ENCODE measurements around the gene PDCD2L.
"Not testable (repeated sequence)": the region's sequence is repeated elsewhere in the genome, so short reads cannot be mapped to it uniquely, and the experiment has no call there.

Gene PDCD2L

DNA sequence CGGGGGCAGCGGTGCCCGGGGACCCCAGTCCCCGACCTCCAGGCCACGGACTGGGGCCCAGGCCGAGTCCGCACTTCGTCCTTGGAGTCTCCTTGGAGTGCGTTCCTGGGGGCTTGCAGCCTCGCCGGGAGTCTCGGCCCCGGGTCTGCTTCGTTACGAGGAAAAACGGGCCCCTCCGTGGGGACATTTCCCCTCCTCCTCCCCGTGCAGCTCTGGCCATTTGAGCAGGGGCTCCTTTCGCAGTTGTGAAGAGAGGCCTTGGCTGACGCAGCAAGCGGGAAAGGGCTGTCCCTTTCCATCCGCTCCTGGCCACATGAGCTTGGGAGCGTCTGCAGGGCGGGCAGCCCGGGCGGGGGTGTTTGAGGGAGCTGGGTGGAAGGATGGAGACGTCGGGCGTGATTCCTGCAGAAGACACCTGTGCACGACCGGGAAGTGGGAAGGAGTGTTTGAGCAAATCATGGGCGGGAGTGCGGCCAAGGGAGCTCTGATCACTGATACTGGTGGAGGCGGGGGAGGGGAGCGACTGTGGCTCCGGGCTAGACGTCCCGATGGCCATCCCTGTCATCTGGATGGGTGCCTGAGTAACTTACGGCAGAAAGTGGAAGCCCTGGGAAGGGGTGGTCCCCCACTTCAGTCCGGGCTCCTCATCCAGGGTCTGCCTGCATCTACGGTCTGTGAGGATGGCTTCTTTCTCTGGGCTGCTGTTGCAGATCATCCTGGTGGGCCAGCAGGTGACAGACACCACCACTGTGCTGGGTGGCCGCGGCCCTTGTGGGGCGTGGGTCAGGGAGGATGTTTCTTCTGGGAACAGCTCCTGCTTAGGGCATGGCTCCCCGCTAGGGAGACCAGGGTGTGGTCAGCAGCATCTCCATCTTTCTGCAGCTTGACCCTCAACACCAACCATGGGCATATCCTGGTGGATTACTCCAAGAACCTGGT is 38.5 kb upstream of the PDCD2L start:
- peak overlapping the region; percentile 83 for H3K4me3 ChIP-seq (ENCODE audit: control insufficient read depth, low read depth, low read length)
- DNase-seq (ENCODE audit: low read depth): peak; percentile 45
- TF ChIP-seq, protein P1, sequence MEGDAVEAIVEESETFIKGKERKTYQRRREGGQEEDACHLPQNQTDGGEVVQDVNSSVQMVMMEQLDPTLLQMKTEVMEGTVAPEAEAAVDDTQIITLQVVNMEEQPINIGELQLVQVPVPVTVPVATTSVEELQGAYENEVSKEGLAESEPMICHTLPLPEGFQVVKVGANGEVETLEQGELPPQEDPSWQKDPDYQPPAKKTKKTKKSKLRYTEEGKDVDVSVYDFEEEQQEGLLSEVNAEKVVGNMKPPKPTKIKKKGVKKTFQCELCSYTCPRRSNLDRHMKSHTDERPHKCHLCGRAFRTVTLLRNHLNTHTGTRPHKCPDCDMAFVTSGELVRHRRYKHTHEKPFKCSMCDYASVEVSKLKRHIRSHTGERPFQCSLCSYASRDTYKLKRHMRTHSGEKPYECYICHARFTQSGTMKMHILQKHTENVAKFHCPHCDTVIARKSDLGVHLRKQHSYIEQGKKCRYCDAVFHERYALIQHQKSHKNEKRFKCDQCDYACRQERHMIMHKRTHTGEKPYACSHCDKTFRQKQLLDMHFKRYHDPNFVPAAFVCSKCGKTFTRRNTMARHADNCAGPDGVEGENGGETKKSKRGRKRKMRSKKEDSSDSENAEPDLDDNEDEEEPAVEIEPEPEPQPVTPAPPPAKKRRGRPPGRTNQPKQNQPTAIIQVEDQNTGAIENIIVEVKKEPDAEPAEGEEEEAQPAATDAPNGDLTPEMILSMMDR (conservative IDR thresholded peaks at IDR 0.05; ENCODE audit: control insufficient read depth, insufficient read depth, low read depth, low read length): no peak

DNA sequence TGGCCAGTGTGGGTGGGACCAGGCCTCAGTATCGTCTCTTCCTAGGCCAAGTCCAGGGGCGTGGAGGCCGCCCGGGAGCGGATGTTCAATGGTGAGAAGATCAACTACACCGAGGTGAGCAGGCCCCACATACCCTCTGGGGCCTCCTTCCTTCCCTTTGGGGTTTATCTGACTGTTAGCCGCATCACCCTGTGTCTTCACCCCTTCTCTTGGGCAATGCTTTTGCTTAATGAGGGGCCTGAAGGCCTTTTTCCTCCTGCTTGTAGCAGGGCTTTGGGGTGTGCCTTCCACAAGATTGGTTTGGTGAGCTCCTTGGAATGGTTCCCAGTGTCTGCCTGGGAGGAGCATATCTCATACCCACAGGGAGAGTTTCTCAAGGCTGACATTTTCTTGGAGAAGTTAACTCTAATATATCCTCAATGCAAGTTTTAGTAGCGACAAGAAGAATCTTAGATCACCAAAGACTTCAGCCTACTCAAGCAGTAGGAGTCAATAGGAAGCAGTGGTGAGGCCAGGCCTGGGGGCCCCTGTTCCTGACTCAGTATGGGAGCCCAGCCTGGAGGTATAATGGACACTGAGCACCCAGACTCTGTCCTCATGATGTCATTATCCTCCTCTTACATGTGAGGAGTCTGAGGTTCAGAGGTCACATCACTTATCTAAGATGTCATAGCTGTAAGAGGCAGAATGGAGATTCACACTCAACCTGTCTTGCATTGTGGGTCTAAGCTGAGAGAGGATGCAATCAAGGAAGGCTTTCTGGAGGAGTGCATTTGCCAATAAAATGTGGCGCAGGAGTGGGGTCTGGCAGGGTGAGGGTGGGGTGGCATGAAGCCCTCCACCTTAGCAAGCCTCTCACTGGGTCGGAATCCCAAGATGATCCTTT is 37.2 kb upstream of the PDCD2L start:
- peak; percentile 52 for DNase-seq (ENCODE audit: low read depth)
- no peak overlapping the region for H3K4me3 ChIP-seq (ENCODE audit: control insufficient read depth, low read depth, low read length)

DNA sequence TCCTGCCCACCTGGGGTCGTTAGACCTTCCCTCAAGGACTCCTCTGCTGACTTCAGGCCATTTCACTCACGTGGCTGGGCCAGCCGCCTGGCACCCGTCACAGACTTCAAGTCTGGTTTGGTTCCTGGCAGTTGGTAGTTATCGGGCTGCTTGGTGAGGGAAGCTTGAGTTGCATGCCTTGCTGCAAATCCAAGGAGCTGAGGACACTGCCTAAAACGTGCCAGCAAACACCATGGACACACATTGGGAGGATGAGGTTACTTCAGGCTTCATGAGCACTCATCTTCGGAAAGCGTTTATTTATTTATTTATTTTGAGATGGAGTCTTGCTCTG is 36.6 kb upstream of the PDCD2L start:
- H3K4me3 ChIP-seq (ENCODE audit: control insufficient read depth, low read depth, low read length): no peak overlapping the region
- no peak for DNase-seq (ENCODE audit: low read depth)
- TF ChIP-seq, protein P1 (conservative IDR thresholded peaks at IDR 0.05; ENCODE audit: control insufficient read depth, insufficient read depth, low read depth, low read length): no peak

More for the DNA sequence above, 37.2 kb upstream of the PDCD2L start:
- TF ChIP-seq, protein P1 (conservative IDR thresholded peaks at IDR 0.05; ENCODE audit: control insufficient read depth, insufficient read depth, low read depth, low read length): no peak

DNA sequence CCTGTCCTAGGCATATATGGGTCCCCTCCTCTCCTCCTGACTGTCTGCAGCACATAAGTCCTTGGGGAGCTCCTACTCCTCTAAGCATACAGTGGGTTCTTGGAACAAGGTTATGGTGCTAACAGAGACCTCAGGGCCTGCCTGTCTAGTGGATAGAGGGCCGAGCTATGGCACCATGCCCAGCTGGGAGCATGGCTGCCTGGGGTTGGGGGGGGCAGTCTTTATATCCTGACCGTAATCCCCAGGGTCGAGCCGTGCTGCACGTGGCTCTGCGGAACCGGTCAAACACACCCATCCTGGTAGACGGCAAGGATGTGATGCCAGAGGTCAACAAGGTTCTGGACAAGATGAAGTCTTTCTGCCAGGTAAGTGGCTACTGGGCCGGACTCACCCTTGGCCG is 35.9 kb upstream of the PDCD2L start:
- TF ChIP-seq, protein P1 (conservative IDR thresholded peaks at IDR 0.05; ENCODE audit: control insufficient read depth, insufficient read depth, low read depth, low read length): no peak
- H3K4me3 ChIP-seq (ENCODE audit: control insufficient read depth, low read depth, low read length): no peak overlapping the region
- no peak for DNase-seq (ENCODE audit: low read depth)

DNA sequence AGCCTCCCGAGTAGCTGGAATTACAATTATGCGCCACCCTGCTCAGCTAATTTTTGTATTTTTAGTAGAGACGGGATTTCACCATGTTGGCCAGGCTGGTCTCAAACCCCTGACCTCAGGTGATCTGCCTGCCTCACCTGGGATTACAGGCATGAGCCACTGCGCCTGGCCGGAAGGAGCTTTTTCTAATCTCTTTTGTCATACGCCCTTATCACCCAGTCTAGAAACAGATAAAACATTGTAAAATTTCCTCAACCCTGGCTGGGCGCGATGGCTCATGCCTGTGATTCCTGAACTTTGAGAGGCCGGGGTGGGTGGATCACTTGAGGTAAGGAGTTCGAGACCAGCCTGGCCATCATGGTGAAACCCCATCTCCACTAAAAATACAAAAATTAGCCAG is 35.0 kb upstream of the PDCD2L start:
- H3K4me3 ChIP-seq (ENCODE audit: control insufficient read depth, low read depth, low read length); DNase-seq (ENCODE audit: low read depth): not testable (repeated sequence)

DNA sequence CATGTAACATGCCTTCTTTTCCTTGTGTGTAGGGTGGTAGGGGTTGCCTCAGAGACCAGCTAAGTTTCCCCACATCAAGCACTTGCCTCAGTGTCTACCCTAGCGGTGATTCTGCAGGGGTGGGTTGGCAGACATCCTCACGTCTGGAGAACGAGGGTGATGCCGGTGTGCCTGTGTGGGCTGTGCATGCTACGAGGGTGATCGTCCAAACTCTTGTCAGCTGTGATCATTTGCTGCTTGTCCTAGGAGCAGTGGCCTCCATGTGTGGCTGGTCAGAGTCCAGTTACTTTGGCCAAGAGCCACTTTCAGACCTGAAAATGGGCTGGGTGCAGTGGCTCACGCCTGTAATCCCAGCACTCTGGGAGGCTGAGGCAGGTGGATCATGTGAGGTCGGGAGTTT is 34.1 kb upstream of the PDCD2L start:
- no peak for DNase-seq (ENCODE audit: low read depth)
- no peak overlapping the region for H3K4me3 ChIP-seq (ENCODE audit: control insufficient read depth, low read depth, low read length)
- TF ChIP-seq, protein P1 (conservative IDR thresholded peaks at IDR 0.05; ENCODE audit: control insufficient read depth, insufficient read depth, low read depth, low read length): no peak

DNA sequence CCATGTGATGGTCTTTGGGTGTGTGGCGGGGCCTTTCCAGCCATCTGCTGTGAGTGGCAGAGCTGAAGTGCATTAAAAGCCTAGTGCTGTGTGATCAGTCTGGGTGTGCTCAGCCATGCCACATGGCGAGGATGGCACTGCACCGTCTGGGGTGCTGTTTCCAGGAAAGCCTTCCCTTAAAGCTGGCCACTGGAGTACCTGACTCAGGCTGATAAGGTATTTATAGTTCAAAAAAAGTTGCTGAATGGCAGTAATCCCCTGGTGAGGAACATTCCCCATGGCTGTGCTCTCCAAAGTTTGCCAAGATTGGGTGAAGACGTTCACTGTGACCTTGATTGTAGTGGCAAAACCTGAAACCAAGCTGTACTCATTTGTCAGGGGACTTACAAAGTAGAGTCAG is 33.2 kb upstream of the PDCD2L start:
- no peak for DNase-seq (ENCODE audit: low read depth)
- TF ChIP-seq, protein P1 (conservative IDR thresholded peaks at IDR 0.05; ENCODE audit: control insufficient read depth, insufficient read depth, low read depth, low read length): no peak
- H3K4me3 ChIP-seq (ENCODE audit: control insufficient read depth, low read depth, low read length): no peak overlapping the region
